K562 (cell line): ENCODE measurements around the gene SH3BP2. TPM values are rescaled to one million over a fixed set of nuclear protein-coding genes. Genes with fewer than 3 reads are reported as not detected.
A peak's percentile ranks its signal among the peaks of the same experiment; 100 is the strongest.

Experiments used
- ATF3 ChIP-seq, 2 experiments: fragments of 450-650 bp in 1 of 2; sonication (generic) in 1 of 2; formaldehyde crosslinking in 1 of 2; IDR thresholded peaks in 1 of 2; conservative IDR thresholded peaks in 1 of 2; 2 replicates each; pipeline versions ENCODE4 v1.6.1 to v1.8.1; 2016 to 2023; ENCODE audit warnings: mild to moderate bottlenecking in 2 of 2, moderate library complexity in 2 of 2, inconsistent platforms in 1 of 2, missing genetic modification reagents in 1 of 2
- CBX3 ChIP-seq, 2 experiments: IDR thresholded peaks; 1 replicate in 1 of 2; 2 replicates in 1 of 2; pipeline ENCODE4 v1.6.1; 2012; ENCODE audit warnings: inconsistent platforms in 2 of 2, low read length in 2 of 2, borderline replicate concordance in 1 of 2, control low read depth in 1 of 2
- DEAF1 ChIP-seq: fragments of 450-650 bp; formaldehyde crosslinking; IDR thresholded peaks from 2 replicates; pipeline ENCODE4 v1.4.0; 2020; ENCODE audit warnings: mild to moderate bottlenecking, moderate library complexity
- GTF2B ChIP-seq: IDR thresholded peaks from 2 replicates; pipeline ENCODE4 v1.6.1; 2011; ENCODE audit not compliant: insufficient read length; ENCODE audit errors: extremely low read depth
- HCFC1 ChIP-seq: IDR thresholded peaks from 2 replicates; pipeline ENCODE4 v1.6.1; 2012; ENCODE audit warnings: low read depth, low read length, improper control_type of control experiment
- MLLT1 ChIP-seq, 2 experiments: fragments of 450-650 bp; IDR thresholded peaks; 2 replicates each; pipeline ENCODE4 v1.6.1; 2016
- RBFOX2 ChIP-seq: fragments of 200-400 bp; formaldehyde crosslinking; IDR thresholded peaks from 2 replicates; pipeline ENCODE4 v1.6.1; 2017; ENCODE audit warnings: low read depth, mild to moderate bottlenecking, low read length, moderate library complexity
- RBM34 ChIP-seq: fragments of 200-400 bp; formaldehyde crosslinking; IDR thresholded peaks from 2 replicates; pipeline ENCODE4 v1.6.1; 2018; ENCODE audit warnings: low read length, borderline replicate concordance; ENCODE audit not compliant: insufficient read depth
- SUPT5H ChIP-seq: fragments of 450-650 bp; IDR thresholded peaks from 2 replicates; pipeline ENCODE4 v1.6.1; 2016
- USF2 ChIP-seq: sonication (generic); formaldehyde crosslinking; IDR thresholded peaks from 2 replicates; pipeline ENCODE4 v1.5.0; 2020; ENCODE audit warnings: missing genetic modification reagents
- ZBTB17 ChIP-seq: fragments of 450-650 bp; formaldehyde crosslinking; IDR thresholded peaks from 2 replicates; pipeline ENCODE4 v1.4.0; 2020; ENCODE audit warnings: mild to moderate bottlenecking
- ZBTB26 ChIP-seq: fragments of 450-650 bp; formaldehyde crosslinking; IDR thresholded peaks from 2 replicates; pipeline ENCODE4 v1.4.0; 2022; ENCODE audit warnings: missing genetic modification characterization
- ZBTB7A ChIP-seq: IDR thresholded peaks from 2 replicates; pipeline ENCODE4 v1.6.1; 2011; ENCODE audit warnings: low read depth, mild to moderate bottlenecking, low read length, moderate library complexity, borderline replicate concordance; ENCODE audit not compliant: control insufficient read depth
- ZNF395 ChIP-seq: fragments of 200-800 bp; sonication (Bioruptor generic); IDR thresholded peaks from 2 replicates; pipeline ENCODE4 v1.6.1; 2017; ENCODE audit warnings: missing genetic modification characterization, missing compliant biosample characterization
- ZNF551 ChIP-seq: fragments of 250-450 bp; sonication (Bioruptor Pico); IDR thresholded peaks from 2 replicates; pipeline ENCODE4 v1.5.0; 2021; ENCODE audit warnings: mild to moderate bottlenecking, moderate library complexity
- ZNF655 ChIP-seq: fragments of 250-450 bp; sonication (Bioruptor Pico); IDR thresholded peaks from 2 replicates; pipeline ENCODE4 v1.5.0; 2021
- polyA plus RNA-seq, 8 experiments: library from polyadenylated mRNA; depleted of rRNA in 4 of 8; stranded (reverse) in 5 of 8; unstranded in 3 of 8; fragments of >200 nt; fragmentation: Nextera tagmentation in 2 of 8; fragmentation: Illumina TruSeq in 1 of 8; extraction: Ambion mirVana in 2 of 8; extraction: Trizol in 1 of 8; gene quantifications; 2 replicates each; pipeline versions ENCODE4 v1.2.1 to v1.2.3, GENCODE V29; 2011 to 2014; ENCODE audit warnings: inconsistent platforms in 1 of 8, missing spikeins in 1 of 8
- total RNA-seq, 7 experiments: library from RNA; depleted of rRNA in 6 of 7; stranded (reverse); fragments of >200 nt in 6 of 7; fragmentation: Illumina TruSeq in 2 of 7; extraction: Trizol in 2 of 7; gene quantifications; 2 replicates each; pipeline versions ENCODE4 v1.2.1 to v1.2.3, GENCODE V29; 2011 to 2021; ENCODE audit warnings: low replicate concordance in 1 of 7

The SH3BP2 gene
- total and polyA plus RNA-seq, 9 of the 15 experiments (the other 6 are each of a cell fraction or from before 2014, with no cell fraction given), result 0.34 to 16.0 (median 5.1) TPM

- TF ChIP-seq MLLT1 (IDR thresholded peaks at IDR 0.05), result peak in 1 of 2 experiments; percentile 36; a peak in 1 of 4 replicates
- TF ChIP-seq RBM34, result no peak
- TF ChIP-seq USF2 (CRISPR knock-in tag), result no peak
- no peak for TF ChIP-seq ZBTB26 (CRISPR knock-in tag)
- no peak for TF ChIP-seq ZNF655
- TF ChIP-seq ATF3 (IDR thresholded peaks at IDR 0.05), result no peak
- no peak for TF ChIP-seq ATF3 (CRISPR knock-in tag; conservative IDR thresholded peaks at IDR 0.05)
- no peak for TF ChIP-seq DEAF1 (CRISPR knock-in tag)
- no peak for TF ChIP-seq ZNF551 (CRISPR knock-in tag)
- TF ChIP-seq GTF2B, result no peak
- peak; percentile 65 for TF ChIP-seq HCFC1
- no peak for TF ChIP-seq ZBTB17 (CRISPR knock-in tag)
- TF ChIP-seq ZBTB7A, result peak; percentile 90
- peak; percentile 84 for TF ChIP-seq RBFOX2
- peak; percentile 88 for TF ChIP-seq SUPT5H
- TF ChIP-seq ZNF395 (CRISPR knock-in tag), result peak; percentile 67; the same call in 1 of the 2 replicates
- no peak for TF ChIP-seq CBX3 (IDR thresholded peaks at IDR 0.05; ENCODE audit: borderline replicate concordance in 1 of 2, low read length in 2 of 2)
These were observed 50.5 kb downstream of the SH3BP2 start, which contains the start of gene ADD1 (continued) for GRCh38 chr4:2843263-2843940.
